ENCODE data around the gene FAM227A.

- TF ChIP-seq CTCF (IDR thresholded peaks at IDR 0.05) (no peak), POLR2AphosphoS5 (IDR thresholded peaks at IDR 0.05) (no peak), POLR2A (IDR thresholded peaks at IDR 0.05) (no peak)
These were observed 505 bp downstream of the FAM227A start for GRCh38 chr22:38655519-38656255.

Data from stomach (tissue), 4 donors.